ENCODE measurements around the gene RHO.

The RHO gene

DNA sequence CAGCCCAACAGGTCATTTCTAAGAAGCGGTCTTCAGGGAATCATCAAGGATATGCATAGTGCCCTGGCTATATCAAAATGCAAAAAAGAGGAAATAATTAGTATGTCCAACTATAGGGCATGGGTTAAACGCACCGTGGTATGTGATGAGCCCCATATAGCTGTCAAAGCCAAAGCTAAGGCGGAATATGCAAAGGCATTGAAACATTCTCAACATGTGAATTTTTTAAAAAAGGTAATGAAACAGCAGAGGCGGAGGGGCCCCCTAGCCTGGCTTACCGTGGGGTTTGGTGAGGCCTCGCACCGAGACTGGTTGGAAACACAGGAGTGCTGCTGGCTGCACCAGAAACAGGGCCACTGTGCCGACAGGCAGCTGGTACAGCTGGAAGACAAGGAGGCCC lies 54.9 kb downstream of the RHO start:
- Histone ChIP-seq H2AFZ (ENCODE audit: low read length) (no peak overlapping the region), H3K9ac (ENCODE audit: low read length) (no peak overlapping the region), H3K4me1 (ENCODE audit: low read length) (no peaks in the 10 kb centered on the region), H3K27ac (ENCODE audit: low read length) (no peak overlapping the region), H3K4me2 (ENCODE audit: low read depth, low read length) (no peak overlapping the region), H3K4me3 (ENCODE audit: low read length) (no peak overlapping the region), H3F3A (ENCODE audit: insufficient read depth, low read length) (no peaks in the 10 kb centered on the region), H3K9me2 (replicated peaks; ENCODE audit: insufficient read depth, low read length) (no peaks in the 10 kb centered on the region), H3K36me3 (replicated peaks; ENCODE audit: insufficient read depth, low read length) (no peaks in the 10 kb centered on the region), H3K79me2 (ENCODE audit: low read length) (no peaks in the 10 kb centered on the region), H3K9me3 (replicated peaks; ENCODE audit: insufficient read depth, low read length) (no peaks in the 10 kb centered on the region), H3K27me3 (replicated peaks; ENCODE audit: insufficient read depth, low read length) (no peaks in the 10 kb centered on the region), H4K20me1 (ENCODE audit: insufficient read depth, low read length) (no peaks in the 10 kb centered on the region)
- no peak for DNase-seq
- TF ChIP-seq, protein P1, sequence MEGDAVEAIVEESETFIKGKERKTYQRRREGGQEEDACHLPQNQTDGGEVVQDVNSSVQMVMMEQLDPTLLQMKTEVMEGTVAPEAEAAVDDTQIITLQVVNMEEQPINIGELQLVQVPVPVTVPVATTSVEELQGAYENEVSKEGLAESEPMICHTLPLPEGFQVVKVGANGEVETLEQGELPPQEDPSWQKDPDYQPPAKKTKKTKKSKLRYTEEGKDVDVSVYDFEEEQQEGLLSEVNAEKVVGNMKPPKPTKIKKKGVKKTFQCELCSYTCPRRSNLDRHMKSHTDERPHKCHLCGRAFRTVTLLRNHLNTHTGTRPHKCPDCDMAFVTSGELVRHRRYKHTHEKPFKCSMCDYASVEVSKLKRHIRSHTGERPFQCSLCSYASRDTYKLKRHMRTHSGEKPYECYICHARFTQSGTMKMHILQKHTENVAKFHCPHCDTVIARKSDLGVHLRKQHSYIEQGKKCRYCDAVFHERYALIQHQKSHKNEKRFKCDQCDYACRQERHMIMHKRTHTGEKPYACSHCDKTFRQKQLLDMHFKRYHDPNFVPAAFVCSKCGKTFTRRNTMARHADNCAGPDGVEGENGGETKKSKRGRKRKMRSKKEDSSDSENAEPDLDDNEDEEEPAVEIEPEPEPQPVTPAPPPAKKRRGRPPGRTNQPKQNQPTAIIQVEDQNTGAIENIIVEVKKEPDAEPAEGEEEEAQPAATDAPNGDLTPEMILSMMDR (IDR thresholded peaks at IDR 0.05; ENCODE audit: low read length) = no peak
- no peak for TF ChIP-seq EZH2 (optimal IDR thresholded peaks at IDR 0.05; ENCODE audit: low read depth, low read length)
- no peak for TF ChIP-seq EZH2phosphoT487 (IDR thresholded peaks at IDR 0.05; ENCODE audit: low read length)

DNA sequence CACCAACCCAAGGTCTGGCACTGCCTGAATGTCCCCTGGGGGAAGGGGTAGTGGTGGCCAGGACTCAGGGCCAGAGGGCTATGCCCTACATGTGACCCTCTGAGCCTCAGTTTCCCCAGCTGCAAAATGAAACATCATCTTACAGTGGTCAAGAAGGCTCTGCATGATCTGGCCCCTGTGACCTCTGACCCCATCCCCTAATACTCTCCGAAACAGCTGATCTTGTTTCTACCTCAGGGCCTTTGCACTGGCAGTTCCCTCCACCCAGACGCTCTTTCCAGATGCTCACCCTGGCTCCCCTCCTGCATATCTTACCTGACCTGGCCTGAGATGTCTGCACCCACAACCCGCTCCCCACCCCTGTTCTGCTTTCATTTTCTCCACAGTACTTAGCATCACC lies 56.2 kb downstream of the RHO start:
- Histone ChIP-seq H3K4me3 (ENCODE audit: low read length) (no peak overlapping the region), H3K27ac (ENCODE audit: low read length) (no peak overlapping the region), H3K27me3 (replicated peaks; ENCODE audit: insufficient read depth, low read length) (no peaks in the 10 kb centered on the region), H3K79me2 (ENCODE audit: low read length) (no peaks in the 10 kb centered on the region), H3K36me3 (replicated peaks; ENCODE audit: insufficient read depth, low read length) (no peaks in the 10 kb centered on the region), H3K4me1 (ENCODE audit: low read length) (no peaks in the 10 kb centered on the region), H4K20me1 (ENCODE audit: insufficient read depth, low read length) (no peaks in the 10 kb centered on the region), H3F3A (ENCODE audit: insufficient read depth, low read length) (no peaks in the 10 kb centered on the region), H3K9me2 (replicated peaks; ENCODE audit: insufficient read depth, low read length) (no peaks in the 10 kb centered on the region), H3K9ac (ENCODE audit: low read length) (no peak overlapping the region), H3K4me2 (ENCODE audit: low read depth, low read length) (no peak overlapping the region), H2AFZ (ENCODE audit: low read length) (no peak overlapping the region), H3K9me3 (replicated peaks; ENCODE audit: insufficient read depth, low read length) (no peaks in the 10 kb centered on the region)
- TF ChIP-seq EZH2phosphoT487 (IDR thresholded peaks at IDR 0.05; ENCODE audit: low read length) = no peak
- TF ChIP-seq EZH2 (optimal IDR thresholded peaks at IDR 0.05; ENCODE audit: low read depth, low read length) = no peak
- TF ChIP-seq, protein P1 (IDR thresholded peaks at IDR 0.05; ENCODE audit: low read length) = no peak
- no peak for DNase-seq

All from MM.1S (cell line).